ENCODE data around the gene MOB3B. TPM values are rescaled to one million over a fixed set of nuclear protein-coding genes. Genes with fewer than 3 reads are reported as not detected.

MOB3B gene
- total RNA-seq, 2 donors from 2014 or later: 0.11 to 0.59 TPM

- ATAC-seq: no peak
- no peaks in the 10 kb centered on the region for H3K4me1 Mint-ChIP-seq (ENCODE audit: low read depth in 2 of 2)
These were observed 134.1 kb downstream of the MOB3B start for GRCh38 chr9:27395484-27395921.

GRCh38 chr9:27394826-27395201 is 134.8 kb downstream of the MOB3B start:
- H3K36me3 Mint-ChIP-seq: no peaks in the 10 kb centered on the region
- H3K27ac Mint-ChIP-seq: no peak overlapping the region
- no peaks in the 10 kb centered on the region for H3K4me1 Mint-ChIP-seq (ENCODE audit: low read depth in 2 of 2)
- peaks cover 0 to 18% of the 10 kb centered on the region in 2 donors for H3K27me3 Mint-ChIP-seq
- no peak overlapping the region for H3K4me3 Mint-ChIP-seq
- ATAC-seq (no peak), DNase-seq (ENCODE audit: low spot score) (no peak)
- peaks cover 3% of the 10 kb centered on the region for H3K9me3 Mint-ChIP-seq

More at GRCh38 chr9:27395484-27395921, 134.1 kb downstream of the MOB3B start:
- Mint-ChIP-seq H3K27me3 (peaks cover 0 to 24% of the 10 kb centered on the region in 2 donors), H3K36me3 (no peaks in the 10 kb centered on the region), H3K27ac (no peak overlapping the region), H3K9me3 (peaks cover 3% of the 10 kb centered on the region), H3K4me3 (no peak overlapping the region)
- no peak for DNase-seq (ENCODE audit: low spot score)

- Mint-ChIP-seq H3K4me3 (no peak overlapping the region), H3K27me3 (peaks cover 0 to 18% of the 10 kb centered on the region in 2 donors), H3K27ac (no peak overlapping the region), H3K4me1 (ENCODE audit: low read depth in 2 of 2) (no peaks in the 10 kb centered on the region), H3K36me3 (no peaks in the 10 kb centered on the region), H3K9me3 (peaks cover 3% of the 10 kb centered on the region)
- DNase-seq (ENCODE audit: low spot score) (no peak), ATAC-seq (no peak)
These were observed 135.3 kb downstream of the MOB3B start for GRCh38 chr9:27394154-27394825.

GRCh38 chr9:27393054-27393846 is 136.4 kb downstream of the MOB3B start:
- ATAC-seq (no peak), DNase-seq (ENCODE audit: low spot score) (no peak)
- Mint-ChIP-seq H3K36me3 (no peaks in the 10 kb centered on the region), H3K4me3 (no peak overlapping the region), H3K27ac (no peak overlapping the region), H3K4me1 (ENCODE audit: low read depth in 2 of 2) (no peaks in the 10 kb centered on the region), H3K9me3 (peaks cover 3% of the 10 kb centered on the region), H3K27me3 (peaks cover 0 to 18% of the 10 kb centered on the region in 2 donors)

GRCh38 chr9:27392451-27392850 is 137.2 kb downstream of the MOB3B start:
- ATAC-seq: no peak
- no peak for DNase-seq (ENCODE audit: low spot score)
- Mint-ChIP-seq H3K4me3 (no peak overlapping the region), H3K27ac (no peak overlapping the region), H3K36me3 (no peaks in the 10 kb centered on the region), H3K4me1 (ENCODE audit: low read depth in 2 of 2) (no peaks in the 10 kb centered on the region), H3K27me3 (peaks cover 0 to 18% of the 10 kb centered on the region in 2 donors), H3K9me3 (peaks cover 3% of the 10 kb centered on the region)

GRCh38 chr9:27391040-27391895 is 138.3 kb downstream of the MOB3B start:
- Mint-ChIP-seq H3K27me3 (peaks cover 2 to 11% of the 10 kb centered on the region in 2 donors), H3K27ac (no peak overlapping the region), H3K4me1 (ENCODE audit: low read depth in 2 of 2) (no peaks in the 10 kb centered on the region), H3K9me3 (no peaks in the 10 kb centered on the region), H3K4me3 (no peak overlapping the region), H3K36me3 (no peaks in the 10 kb centered on the region)
- ATAC-seq: no peak
- no peak for DNase-seq (ENCODE audit: low spot score)

- H3K27ac Mint-ChIP-seq: no peak overlapping the region
- H3K27me3 Mint-ChIP-seq: peaks cover 4 to 11% of the 10 kb centered on the region in 2 donors
- H3K9me3 Mint-ChIP-seq: no peaks in the 10 kb centered on the region
- H3K36me3 Mint-ChIP-seq: no peaks in the 10 kb centered on the region
- no peak overlapping the region for H3K4me3 Mint-ChIP-seq
- H3K4me1 Mint-ChIP-seq (ENCODE audit: low read depth in 2 of 2): no peaks in the 10 kb centered on the region
- ATAC-seq (no peak), DNase-seq (ENCODE audit: low spot score) (no peak)
These were observed 141.5 kb downstream of the MOB3B start for GRCh38 chr9:27388150-27388549.

- Mint-ChIP-seq H3K36me3 (no peaks in the 10 kb centered on the region), H3K27ac (no peak overlapping the region), H3K9me3 (no peaks in the 10 kb centered on the region), H3K4me3 (no peak overlapping the region), H3K27me3 (peaks cover 4 to 11% of the 10 kb centered on the region in 2 donors), H3K4me1 (ENCODE audit: low read depth in 2 of 2) (no peaks in the 10 kb centered on the region)
- ATAC-seq (no peak), DNase-seq (ENCODE audit: low spot score) (no peak)
These were observed 141.9 kb downstream of the MOB3B start for GRCh38 chr9:27387722-27388121.

- Mint-ChIP-seq H3K4me3 (no peak overlapping the region), H3K36me3 (no peaks in the 10 kb centered on the region), H3K27ac (no peak overlapping the region), H3K27me3 (peaks cover 4 to 10% of the 10 kb centered on the region in 2 donors), H3K9me3 (no peaks in the 10 kb centered on the region), H3K4me1 (ENCODE audit: low read depth in 2 of 2) (no peaks in the 10 kb centered on the region)
- DNase-seq (ENCODE audit: low spot score) (no peak), ATAC-seq (no peak)
These were observed 143.0 kb downstream of the MOB3B start for GRCh38 chr9:27386571-27387091.

- H3K36me3 Mint-ChIP-seq: no peaks in the 10 kb centered on the region
- ATAC-seq (no peak), DNase-seq (ENCODE audit: low spot score) (no peak)
- H3K27me3 Mint-ChIP-seq: peaks cover 4 to 10% of the 10 kb centered on the region in 2 donors
- H3K9me3 Mint-ChIP-seq: no peaks in the 10 kb centered on the region
- no peaks in the 10 kb centered on the region for H3K4me1 Mint-ChIP-seq (ENCODE audit: low read depth in 2 of 2)
- H3K27ac Mint-ChIP-seq: no peak overlapping the region
- H3K4me3 Mint-ChIP-seq: no peak overlapping the region
These were observed 143.8 kb downstream of the MOB3B start for GRCh38 chr9:27385606-27386322.

- Mint-ChIP-seq H3K27ac (no peak overlapping the region), H3K4me1 (ENCODE audit: low read depth in 2 of 2) (no peaks in the 10 kb centered on the region), H3K9me3 (no peaks in the 10 kb centered on the region), H3K4me3 (no peak overlapping the region), H3K27me3 (peaks cover 4 to 10% of the 10 kb centered on the region in 2 donors), H3K36me3 (no peaks in the 10 kb centered on the region)
- no peak for ATAC-seq
- DNase-seq (ENCODE audit: low spot score): no peak
These were observed 145.2 kb downstream of the MOB3B start for GRCh38 chr9:27384262-27385014.

- H3K4me1 Mint-ChIP-seq (ENCODE audit: low read depth in 2 of 2): no peaks in the 10 kb centered on the region
- H3K9me3 Mint-ChIP-seq: no peaks in the 10 kb centered on the region
- H3K4me3 Mint-ChIP-seq: no peak overlapping the region
- DNase-seq (ENCODE audit: low spot score) (no peak), ATAC-seq (no peak)
- H3K27me3 Mint-ChIP-seq: peaks cover 4 to 10% of the 10 kb centered on the region in 2 donors
- no peak overlapping the region for H3K27ac Mint-ChIP-seq
- no peaks in the 10 kb centered on the region for H3K36me3 Mint-ChIP-seq
These were observed 146.1 kb downstream of the MOB3B start for GRCh38 chr9:27383524-27383923.

Measured in natural killer cell treated with Interleukin-12 subunit alpha and Interleukin-12 subunit beta and Interleukin-15 and Interleukin-18, amount 100 ng/mL, for 72 hours (primary cell).